B cell (primary cell): ENCODE data around the gene CRYAA. TPM values are rescaled to one million over a fixed set of nuclear protein-coding genes. Genes with fewer than 3 reads are reported as not detected.

Source experiments
- ATAC-seq: fragments of 200-7000 bp; cut with Tn5 transposase; one replicate; pipeline ENCODE4 v1.10.0; 2021; ENCODE audit warnings: low read depth, mild to moderate bottlenecking, moderate number of reproducible peaks, moderate library complexity
- CTCF ChIA-PET: fragments of 350-600 bp; sonication (Branson Sonifier 250); formaldehyde crosslinking; loops from one replicate; lab custom pipeline; 2021; ENCODE audit warnings: antibody characterized with exemption, inconsistent platforms; lab: Charles Lee
- POLR2A ChIA-PET: fragments of 350-600 bp; sonication (Branson Sonifier 250); formaldehyde crosslinking; loops from one replicate; lab custom pipeline; 2021; ENCODE audit warnings: antibody characterized with exemption; lab: Charles Lee
- DNase-seq: peaks from one replicate; pipeline ENCODE4 v3.0.0; 2013
- H2AFZ ChIP-seq: 2 replicates; pipeline ENCODE4 v1.6.1; 2012; ENCODE audit warnings: mild to moderate bottlenecking, low read depth, low read length; ENCODE audit not compliant: insufficient read depth, poor library complexity, severe bottlenecking
- H3K27ac ChIP-seq, 2 donors: 1 replicate in 1 of 2; 2 replicates in 1 of 2; pipeline ENCODE4 v1.5.1; 2012 to 2013; ENCODE audit warnings: low read length in 2 of 2, mild to moderate bottlenecking in 2 of 2, moderate library complexity in 1 of 2
- H3K27me3 ChIP-seq, 4 experiments: fragments of 200-600 bp in 1 of 4; sonication (generic) in 1 of 4; replicated peaks in 1 of 4; 1 replicate in 2 of 4; 2 replicates in 2 of 4; pipeline versions ENCODE4 v1.6.1 to v1.7.0; 2013 to 2016; ENCODE audit warnings: low read length in 3 of 4, mild to moderate bottlenecking in 2 of 4, mixed read lengths in 1 of 4, moderate library complexity in 1 of 4; ENCODE audit not compliant: insufficient read depth in 4 of 4, control insufficient read depth in 3 of 4; ENCODE audit errors: control extremely low read depth in 1 of 4
- H3K36me3 ChIP-seq, 2 experiments: replicated peaks in 1 of 2; 1 replicate in 1 of 2; 2 replicates in 1 of 2; pipeline versions ENCODE4 v1.6.1 to v1.7.1; 2013; ENCODE audit warnings: low read length in 1 of 2; ENCODE audit not compliant: insufficient read depth in 2 of 2, control insufficient read depth in 1 of 2; ENCODE audit errors: control extremely low read depth in 1 of 2, extremely low read depth in 1 of 2
- H3K4me1 ChIP-seq, 2 donors: fragments of 200-600 bp in 1 of 2; sonication (generic) in 1 of 2; 1 replicate in 1 of 2; 2 replicates in 1 of 2; pipeline versions ENCODE4 v1.5.1 to v1.6.1; 2013 to 2017; ENCODE audit warnings: low read length in 2 of 2; ENCODE audit not compliant: control insufficient read depth in 2 of 2, insufficient read depth in 2 of 2
- H3K4me2 ChIP-seq: replicated peaks from 2 replicates; pipeline ENCODE3; 2012; ENCODE audit warnings: mild to moderate bottlenecking, low read depth, low read length; ENCODE audit not compliant: poor library complexity, severe bottlenecking
- H3K4me3 ChIP-seq, 5 experiments: fragments of 200-600 bp in 1 of 5; sonication (generic) in 1 of 5; 1 replicate in 3 of 5; 2 replicates in 2 of 5; pipeline versions ENCODE4 v1.5.1 to v1.7.0; 2011 to 2016; ENCODE audit warnings: low read length in 4 of 5, mild to moderate bottlenecking in 4 of 5, low read depth in 2 of 5, control low read depth in 1 of 5, moderate library complexity in 1 of 5; ENCODE audit not compliant: insufficient read depth in 1 of 5; ENCODE audit errors: control extremely low read depth in 1 of 5, extremely low read depth in 1 of 5
- H3K79me2 ChIP-seq: fragments of 200-600 bp; sonication (generic); one replicate; pipeline ENCODE4 v1.6.0; 2016; ENCODE audit warnings: low read length; ENCODE audit not compliant: control insufficient read depth, insufficient read depth
- H3K9ac ChIP-seq: fragments of 200-600 bp; sonication (generic); 2 replicates; pipeline ENCODE4 v1.6.1; 2017; ENCODE audit warnings: mild to moderate bottlenecking, low read length, moderate library complexity
- H3K9me3 ChIP-seq, 3 donors: one replicate each; pipeline versions ENCODE4 v1.6.1 to v1.7.1; 2013; ENCODE audit warnings: low read length in 2 of 3; ENCODE audit not compliant: control insufficient read depth in 2 of 3, insufficient read depth in 1 of 3; ENCODE audit errors: control extremely low read depth in 1 of 3
- H4K20me1 ChIP-seq: 2 replicates; pipeline ENCODE4 v1.6.0; 2012; ENCODE audit warnings: mild to moderate bottlenecking, low read length; ENCODE audit not compliant: insufficient read depth, control insufficient read depth, poor library complexity, severe bottlenecking
- H3K27ac Mint-ChIP-seq: one replicate; pipeline ENCODE4 v1.8.0; 2021; ENCODE audit warnings: mixed read lengths
- H3K27me3 Mint-ChIP-seq: one replicate; pipeline ENCODE4 v1.8.0; 2021; ENCODE audit warnings: mixed read lengths
- H3K4me1 Mint-ChIP-seq: one replicate; pipeline ENCODE4 v1.8.0; 2021; ENCODE audit warnings: mixed read lengths
- H3K4me3 Mint-ChIP-seq: one replicate; pipeline ENCODE4 v1.8.0; 2021; ENCODE audit warnings: mixed read lengths
- H3K9me3 Mint-ChIP-seq: one replicate; pipeline ENCODE4 v1.8.0; 2022; ENCODE audit warnings: mixed read lengths; ENCODE audit not compliant: insufficient read depth
- CTCF ChIP-seq: fragments of 200-600 bp; IDR thresholded peaks from one replicate; pipeline ENCODE4 v1.8.0; 2022; ENCODE audit warnings: antibody characterized with exemption, mild to moderate bottlenecking
- EZH2 ChIP-seq: IDR thresholded peaks from 2 replicates; pipeline ENCODE4 v1.6.1; 2012; ENCODE audit warnings: borderline replicate concordance, low read depth, mild to moderate bottlenecking, moderate library complexity, low read length; ENCODE audit not compliant: insufficient read depth, poor library complexity, severe bottlenecking
- WGBS: methylation state at CpG from one replicate; pipeline ENCODE4 v1.1.5; 2013; ENCODE audit warnings: missing lambda C conversion rate; ENCODE audit not compliant: insufficient coverage; 5-methylcytosine and 5-hydroxymethylcytosine counted together
- intact Hi-C: fragments of 100-400 bp; cut with micrococcal nuclease; formaldehyde crosslinking; loops from one replicate; pipeline ENCODE4 v1.10.0; 2022
- polyA plus RNA-seq: library from polyadenylated mRNA; depleted of rRNA; stranded (reverse); fragments of >200 nt; gene quantifications from 2 replicates; pipeline ENCODE4 v1.2.3, GENCODE V29; 2012
- total RNA-seq, 2 donors: library from RNA; stranded (reverse); fragments of 120-200 nt in 1 of 2; gene quantifications; 1 replicate in 1 of 2; 2 replicates in 1 of 2; pipeline versions ENCODE4 v1.2.3 to v1.2.4, GENCODE V29; 2013 to 2022

The CRYAA gene
- total and polyA plus RNA-seq, 2 donors (not counting 1 experiment from before 2014, with no cell fraction given): not detected

GRCh38 chr21:43192501-43193081, 23.8 kb downstream of the CRYAA start:
- Histone ChIP-seq H3K27me3 (peaks cover 0 to 15% (median 7%) of the 10 kb centered on the region in 4 experiments), H3K79me2 (no peaks in the 10 kb centered on the region), H3K27ac (no peak overlapping the region), H3K9me3 (peaks cover 0 to 13% (median 0%) of the 10 kb centered on the region in 3 donors), H3K4me2 (no peak overlapping the region), H3K36me3 (no peaks in the 10 kb centered on the region), H3K4me1 (peaks cover 20 to 39% of the 10 kb centered on the region in 2 donors), H3K4me3 (no peak overlapping the region), H2AFZ (no peak overlapping the region), H4K20me1 (no peaks in the 10 kb centered on the region), H3K9ac (no peak overlapping the region)
- ATAC-seq: no peak
- Mint-ChIP-seq H3K27ac (no peak overlapping the region), H3K4me3 (no peak overlapping the region), H3K4me1 (peaks cover 39% of the 10 kb centered on the region), H3K27me3 (peaks cover 39% of the 10 kb centered on the region), H3K9me3 (no peaks in the 10 kb centered on the region)
- TF ChIP-seq EZH2 (no peak), CTCF (no peak)
- DNase-seq: no peak
- intact Hi-C loops: no loop called here
- ChIA-PET POLR2A (interaction anchor here (0.7 kb wide), 1 partner anchor 1148 kb away, joined by 3 read pairs; no protein-coding TSS in a partner anchor), CTCF (interaction anchor here (0.6 to 0.9 kb wide), 2 partner anchors 76 to 638 kb away, joined by 3 to 5 read pairs; no protein-coding TSS in a partner anchor)
- 98% methylated on average over 4 of the region's 8 CpGs for WGBS

- H2AFZ ChIP-seq: no peak overlapping the region
- H3K4me1 Mint-ChIP-seq: peaks cover 33% of the 10 kb centered on the region
- peaks cover 2% of the 10 kb centered on the region for H3K9me3 Mint-ChIP-seq
- TF ChIP-seq CTCF: no peak
- no peak for TF ChIP-seq EZH2
- 92% methylated on average over 9 of the region's 11 CpGs for WGBS
- ChIA-PET POLR2A (no interaction called here), CTCF (interaction anchor here (0.9 kb wide), 1 partner anchor 75 kb away, joined by 3 read pairs; no protein-coding TSS in a partner anchor)
- peaks cover 0 to 14% (median under 1%) of the 10 kb centered on the region in 3 donors for H3K9me3 ChIP-seq
- no peaks in the 10 kb centered on the region for H3K36me3 ChIP-seq
- intact Hi-C loops: no loop called here
- H3K27ac ChIP-seq: no peak overlapping the region
- peaks cover 40% of the 10 kb centered on the region for H3K27me3 Mint-ChIP-seq
- H3K27me3 ChIP-seq: peaks cover 0 to 15% (median 7%) of the 10 kb centered on the region in 4 experiments
- H3K9ac ChIP-seq: no peak overlapping the region
- no peak for ATAC-seq
- no peak for DNase-seq
- no peak overlapping the region for H3K4me3 ChIP-seq
- no peaks in the 10 kb centered on the region for H3K79me2 ChIP-seq
- no peak overlapping the region for H3K27ac Mint-ChIP-seq
- no peak overlapping the region for H3K4me3 Mint-ChIP-seq
- H3K4me1 ChIP-seq: peaks cover 16 to 33% of the 10 kb centered on the region in 2 donors
- no peak overlapping the region for H3K4me2 ChIP-seq
- no peaks in the 10 kb centered on the region for H4K20me1 ChIP-seq
These were observed 24.4 kb downstream of the CRYAA start for GRCh38 chr21:43193088-43193650.
